ENCODE measurements around the gene ALDOC.
A peak's percentile ranks its signal among the peaks of the same experiment; 100 is the strongest.
"Not testable (repeated sequence)": the region's sequence is repeated elsewhere in the genome, so short reads cannot be mapped to it uniquely, and the experiment has no call there.

Gene ALDOC

DNA sequence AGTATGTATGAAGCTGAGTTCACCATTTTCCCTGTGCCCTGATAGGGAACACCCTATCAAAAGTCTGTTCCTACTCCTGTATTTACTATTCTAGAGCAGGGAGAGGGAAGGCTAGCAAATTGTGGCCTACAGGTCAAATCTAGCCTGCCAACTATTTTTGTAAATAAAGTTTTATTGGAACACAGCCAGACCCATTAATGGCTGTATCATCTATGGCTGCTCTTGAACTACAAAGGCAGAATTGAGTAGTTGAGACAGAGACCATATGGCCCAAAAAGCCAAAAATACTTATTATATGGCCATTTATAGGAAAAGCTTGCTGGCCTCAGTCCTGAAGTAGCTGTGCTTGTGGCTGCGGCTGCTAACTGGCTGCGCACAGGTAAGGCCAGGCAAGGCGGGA is 4.3 kb upstream of the ALDOC start:
- no peak for DNase-seq

DNA sequence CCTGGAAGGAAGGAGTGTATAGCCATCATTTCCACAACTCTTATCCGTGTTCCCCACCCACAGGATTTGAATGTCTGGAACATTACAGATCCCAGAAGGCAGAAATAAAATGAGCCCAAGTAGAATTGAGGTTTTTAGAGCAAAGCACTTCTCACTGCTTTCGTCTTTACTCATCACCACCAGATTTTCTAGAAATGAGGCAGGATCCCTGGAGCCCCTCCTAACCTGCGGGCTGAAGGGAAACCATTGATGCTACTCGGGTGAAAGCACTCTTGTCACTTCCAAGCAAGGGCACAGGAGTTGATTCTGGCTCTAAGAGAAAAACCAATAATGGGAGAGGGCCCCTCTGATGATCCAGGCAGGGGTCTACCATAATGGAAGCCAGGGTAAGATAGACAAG is 2.8 kb upstream of the ALDOC start:
- no peak for DNase-seq

DNA sequence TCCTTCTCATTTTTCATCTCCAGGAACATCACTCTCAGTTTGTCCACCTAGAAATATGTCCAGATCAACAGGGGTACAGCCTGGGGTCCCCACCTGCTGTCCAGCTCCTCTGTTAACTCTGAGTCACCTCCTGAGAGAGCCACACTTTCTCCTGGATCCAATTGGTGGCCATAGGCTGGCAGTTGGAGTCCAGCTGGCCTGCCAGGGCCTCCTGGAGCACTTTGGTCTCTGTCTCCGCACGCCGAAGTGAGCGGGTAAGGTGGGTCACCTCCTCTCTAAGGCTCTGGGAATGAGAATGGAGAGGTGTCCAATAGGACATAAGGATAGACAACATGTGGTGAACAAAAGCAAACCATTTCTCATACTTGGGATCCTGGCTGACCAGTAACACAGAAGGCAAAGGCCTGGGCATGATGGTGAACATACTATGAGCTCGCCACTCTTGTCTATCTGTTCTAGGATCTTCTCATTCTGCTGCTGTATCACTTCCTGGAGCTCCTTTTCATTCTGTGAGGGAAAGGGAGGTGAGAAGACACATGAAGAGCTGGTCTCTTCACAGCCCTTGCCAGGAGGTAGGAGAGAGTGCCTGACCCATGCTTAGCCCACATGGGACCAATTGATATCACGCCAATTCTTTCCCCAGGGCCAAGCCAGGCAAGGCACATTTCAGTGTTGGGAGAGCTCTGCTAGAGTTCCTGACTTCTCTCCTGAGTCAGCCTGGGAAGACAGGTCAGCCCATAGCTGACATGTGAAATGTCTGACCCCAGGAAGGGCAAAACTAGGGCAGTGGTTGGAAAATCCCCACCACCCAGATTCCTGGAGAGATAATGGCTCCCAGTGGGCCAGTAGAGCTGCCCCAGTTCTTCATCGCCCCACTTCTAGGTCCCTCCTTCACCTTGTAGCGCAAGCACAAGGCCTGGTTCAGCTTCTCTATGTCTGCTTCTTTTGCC is 1.8 kb upstream of the ALDOC start:
- no peak for DNase-seq

DNA sequence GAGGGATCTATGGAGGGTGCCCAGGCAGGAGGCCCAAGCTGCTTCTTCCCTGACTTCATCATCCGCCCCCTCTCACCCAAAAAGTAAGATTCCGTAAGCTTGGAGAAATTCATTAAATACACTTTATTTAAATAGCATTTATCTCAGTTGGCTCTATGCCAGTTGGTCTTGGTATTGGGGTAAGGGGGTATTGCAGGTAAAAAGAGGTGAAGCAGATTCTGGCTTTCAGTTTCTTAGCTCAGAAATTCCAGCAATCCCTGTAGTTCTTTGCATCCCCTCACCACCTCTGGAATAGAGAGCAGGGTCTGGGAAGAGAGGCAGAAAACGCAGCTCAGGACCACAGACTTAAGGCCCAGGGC is 750 bp upstream of the ALDOC start:
- no peak for DNase-seq

DNA sequence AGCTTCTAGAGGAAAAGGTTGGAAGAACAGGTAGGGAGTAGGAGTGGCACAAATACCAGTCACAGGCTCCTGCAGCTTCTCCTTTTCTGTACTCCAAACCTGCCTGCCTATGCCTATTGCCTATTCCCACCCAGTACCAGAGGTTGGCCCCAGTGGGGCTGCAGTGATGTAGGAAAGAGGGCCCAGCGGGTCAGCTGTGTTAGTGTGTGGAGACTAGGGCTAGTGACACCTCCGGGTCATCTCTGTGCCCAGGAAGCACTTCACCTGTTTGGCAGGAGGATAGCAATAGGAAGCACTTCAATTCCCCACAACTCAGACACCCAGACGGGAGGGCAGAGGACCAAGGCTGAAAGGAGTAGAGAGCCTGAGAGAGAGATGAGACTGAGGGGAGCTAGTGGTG is 679 bp downstream of the ALDOC start:
- DNase-seq: not testable (repeated sequence)

DNA sequence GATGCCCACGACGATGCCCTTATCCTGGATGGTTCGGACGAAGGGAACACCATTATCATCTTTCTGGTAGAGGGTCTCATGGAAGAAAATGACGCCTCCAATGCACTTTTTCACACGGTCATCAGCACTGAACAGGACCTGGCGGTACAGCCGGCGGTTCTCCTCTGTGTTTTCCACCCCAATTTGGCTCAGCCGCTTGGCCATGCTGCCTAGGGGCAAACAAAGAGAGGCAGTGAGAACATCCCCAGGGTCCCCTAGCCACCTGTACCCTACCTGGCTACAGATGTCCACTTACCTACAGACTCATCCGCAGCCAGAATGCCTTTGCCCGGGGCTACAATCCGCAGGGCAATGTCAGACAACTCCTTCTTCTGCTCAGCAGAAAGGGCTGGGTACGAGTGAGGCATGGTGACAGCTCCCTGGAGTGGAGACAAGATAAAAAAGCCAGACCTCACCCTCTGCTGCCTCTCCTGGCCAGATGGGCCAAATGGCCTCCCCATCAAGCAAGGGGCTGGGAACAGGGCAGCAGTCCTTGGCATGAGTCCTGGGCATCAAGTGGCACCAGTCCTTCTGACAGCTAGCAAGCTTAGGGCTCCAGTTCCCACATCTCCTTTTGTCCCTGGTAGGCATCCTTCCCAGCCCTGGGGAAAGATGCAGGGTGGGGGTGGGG is 1.4 kb downstream of the ALDOC start:
- no peak for DNase-seq

DNA sequence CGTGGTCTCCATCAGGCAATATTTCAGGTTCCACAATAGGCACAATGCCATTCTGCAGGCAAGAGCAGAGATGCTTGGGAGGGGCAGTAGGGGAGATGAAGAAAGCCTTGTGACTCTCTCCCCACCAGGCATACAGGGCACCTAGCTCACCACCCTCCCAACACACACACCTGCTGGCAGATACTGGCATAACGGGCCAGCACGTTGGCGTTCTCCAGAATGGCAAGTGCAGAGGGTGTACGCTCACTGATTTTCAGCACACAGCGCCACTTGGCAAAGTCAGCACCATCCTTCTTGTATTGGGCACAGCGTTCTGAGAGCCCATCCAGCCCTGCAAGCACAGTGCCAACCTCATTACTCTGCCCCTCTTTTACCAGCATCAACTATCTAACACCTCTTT is 2.2 kb downstream of the ALDOC start:
- DNase-seq: no peak

DNA sequence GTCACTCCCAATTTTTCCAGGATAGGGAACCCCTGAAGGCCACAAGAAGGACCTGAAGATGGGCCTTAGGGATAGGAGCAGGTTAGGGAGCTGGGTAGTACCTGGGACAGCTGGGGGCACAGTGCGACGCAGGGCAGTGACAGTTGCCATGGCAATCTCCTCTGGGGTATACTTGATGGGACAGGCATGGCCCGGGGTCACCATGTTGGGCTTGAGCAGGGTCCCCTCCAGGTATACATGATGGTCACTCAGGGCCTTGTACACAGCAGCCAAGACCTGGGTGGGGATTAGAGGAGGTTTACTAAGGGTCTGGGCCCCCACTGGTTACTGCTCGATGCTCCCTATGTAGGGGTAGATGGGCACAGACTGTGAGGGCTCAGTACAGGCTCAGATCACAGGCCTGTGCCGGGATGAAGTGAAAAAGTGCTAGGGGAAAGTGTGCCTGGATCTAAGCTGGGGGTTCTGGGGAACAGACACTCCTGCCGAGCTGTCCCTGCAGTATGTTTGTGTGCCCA is 2.7 kb downstream of the ALDOC start:
- no peak for DNase-seq

DNA sequence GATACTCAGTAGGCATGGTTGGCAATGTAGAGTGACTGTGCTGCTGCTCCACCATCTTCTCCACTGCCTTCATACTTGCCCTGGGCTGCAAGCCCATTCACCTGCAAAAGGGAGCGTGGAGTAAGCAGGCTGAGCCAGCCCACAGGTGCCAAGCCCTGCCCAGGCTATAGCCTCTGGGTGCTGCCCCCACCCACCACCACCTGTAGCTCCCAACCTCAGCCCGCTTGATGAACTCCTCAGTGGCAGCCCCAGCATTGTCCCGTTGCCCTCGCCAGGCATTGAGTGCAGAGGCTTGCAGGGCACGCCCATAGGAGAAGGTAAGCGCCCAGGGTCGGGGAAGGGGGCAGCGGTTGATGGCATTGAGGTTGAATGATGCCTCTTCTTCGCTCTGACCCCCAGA is 3.2 kb downstream of the ALDOC start:
- no peak for DNase-seq

DNA sequence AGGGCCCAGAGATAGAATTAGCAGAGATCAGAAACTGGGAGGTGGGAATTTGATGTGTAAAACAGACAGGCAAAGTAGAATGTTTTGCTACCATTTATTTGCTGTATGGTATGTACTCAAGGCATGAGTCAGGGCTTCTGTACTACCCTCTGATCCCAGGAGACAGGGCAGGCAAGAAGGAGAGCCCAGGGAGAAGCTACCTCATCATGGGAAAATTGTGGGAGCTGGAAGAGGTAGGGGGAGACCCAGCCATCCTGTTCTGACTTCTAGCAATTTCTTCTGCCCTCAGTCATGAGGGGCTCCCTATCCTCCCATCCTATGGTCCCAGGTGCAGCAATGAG is 3.7 kb downstream of the ALDOC start:
- DNase-seq: no peak

DNA sequence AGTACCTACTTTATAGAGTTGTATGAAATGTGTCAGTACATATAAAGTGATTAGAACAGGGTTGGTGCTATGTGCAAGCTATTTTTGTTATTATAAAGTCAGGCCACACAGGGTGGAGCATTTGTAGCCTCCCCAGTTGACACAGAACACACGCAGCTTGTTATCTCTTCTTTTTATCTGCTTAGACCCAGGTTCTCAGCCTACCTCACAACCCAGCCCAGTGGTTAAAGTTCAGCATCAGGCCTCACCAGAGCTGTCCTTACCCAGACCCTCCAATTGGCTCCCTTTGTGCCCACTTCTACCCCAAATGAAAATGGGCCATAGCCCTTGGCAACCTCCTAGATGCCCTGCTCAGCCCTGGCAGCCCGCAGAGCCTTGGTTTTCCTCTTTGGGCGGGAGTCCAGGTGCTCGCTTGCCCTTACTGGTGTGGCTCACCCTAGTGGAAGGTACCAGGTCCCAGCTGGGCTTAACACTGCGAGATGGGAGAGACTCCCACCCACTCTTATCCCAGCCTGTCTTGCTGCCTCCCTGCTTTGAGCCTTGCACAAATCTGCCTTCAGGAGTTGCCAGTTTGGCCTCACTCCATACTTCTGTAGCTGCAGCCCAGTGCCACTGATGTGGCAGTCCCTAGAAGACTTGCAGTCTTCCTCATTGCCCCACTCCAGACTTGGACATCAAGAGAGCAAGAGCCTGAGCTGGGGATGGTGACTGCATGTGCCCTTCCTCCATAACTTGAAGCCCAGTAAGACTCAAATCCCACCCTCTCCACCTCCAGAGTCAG is 4.2 kb downstream of the ALDOC start:
- no peak for DNase-seq

DNA sequence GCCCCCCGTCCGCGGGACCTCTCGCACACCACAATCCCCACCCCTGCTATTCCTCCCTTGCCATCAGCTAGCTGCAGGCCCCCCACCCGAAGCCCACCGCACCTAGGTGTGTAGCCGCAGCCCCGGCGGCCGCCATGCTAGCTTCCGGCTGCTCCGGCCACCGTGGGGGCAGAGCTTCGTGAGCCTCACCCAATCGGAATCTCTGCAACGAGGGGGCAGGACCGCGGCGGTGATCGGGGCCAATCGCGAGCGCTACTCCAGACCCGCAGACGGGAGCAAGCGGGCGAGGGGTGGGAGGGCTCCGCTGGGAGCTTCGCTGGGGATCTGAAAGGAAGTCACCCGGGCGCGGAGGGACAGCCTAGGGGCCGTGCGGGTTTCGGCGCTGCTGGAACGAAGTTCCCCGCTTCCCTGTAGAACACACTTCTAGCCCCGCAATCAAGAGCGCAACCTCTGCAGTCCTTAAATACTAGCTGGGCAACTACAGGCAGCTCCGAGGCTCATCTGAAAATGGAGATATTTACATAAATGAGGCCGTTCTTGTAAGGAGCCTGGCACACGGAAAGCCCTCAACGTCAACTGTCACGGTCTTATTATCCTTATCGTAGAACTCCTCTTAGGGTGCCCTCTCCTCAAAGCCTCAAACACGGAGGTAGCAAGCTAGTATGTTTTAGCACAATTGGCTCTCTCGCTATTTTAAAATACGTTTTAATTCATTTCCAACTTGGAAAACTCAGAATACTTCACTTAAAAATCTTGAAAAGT is 5.2 kb downstream of the ALDOC start, which contains the start of gene PIGS:
TSS of gene PIGS (minus strand) at position 164 of the 762 bp plus-strand sequence. CDS start at position 136, 28 bp downstream.
- peak; percentile 88 for DNase-seq

DNA sequence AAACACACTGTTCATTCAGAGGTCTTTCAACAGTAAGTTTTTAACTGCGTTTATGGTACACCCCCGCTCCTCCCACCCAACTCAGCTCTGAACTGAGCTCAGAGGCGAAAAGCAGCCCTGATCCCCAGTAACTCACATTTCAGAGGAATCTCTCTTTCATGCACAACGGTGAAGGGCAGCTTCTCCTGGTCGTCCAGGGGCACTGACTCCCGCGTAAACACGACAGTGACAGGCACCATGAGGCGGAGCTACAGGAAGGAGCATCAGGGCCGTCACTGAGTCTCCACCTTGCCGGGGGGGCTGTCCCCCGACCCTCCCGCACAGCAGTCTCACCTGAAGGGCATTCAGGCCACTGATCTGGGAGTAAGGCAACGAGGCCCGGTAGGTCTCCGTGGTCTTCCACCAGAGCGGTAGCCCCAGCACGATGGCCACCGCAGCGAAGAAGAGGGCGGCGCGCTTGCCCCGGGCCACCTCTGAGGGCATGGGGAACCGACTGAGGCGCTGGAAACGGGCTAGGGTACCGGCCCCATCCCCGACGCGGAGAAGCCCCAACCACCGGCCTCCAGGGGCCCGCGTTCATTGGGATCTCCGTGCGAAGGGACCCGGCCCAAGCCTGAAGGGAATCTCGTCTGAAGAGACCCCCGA is 5.9 kb downstream of the ALDOC start:
- peak; percentile 43 for DNase-seq

DNA sequence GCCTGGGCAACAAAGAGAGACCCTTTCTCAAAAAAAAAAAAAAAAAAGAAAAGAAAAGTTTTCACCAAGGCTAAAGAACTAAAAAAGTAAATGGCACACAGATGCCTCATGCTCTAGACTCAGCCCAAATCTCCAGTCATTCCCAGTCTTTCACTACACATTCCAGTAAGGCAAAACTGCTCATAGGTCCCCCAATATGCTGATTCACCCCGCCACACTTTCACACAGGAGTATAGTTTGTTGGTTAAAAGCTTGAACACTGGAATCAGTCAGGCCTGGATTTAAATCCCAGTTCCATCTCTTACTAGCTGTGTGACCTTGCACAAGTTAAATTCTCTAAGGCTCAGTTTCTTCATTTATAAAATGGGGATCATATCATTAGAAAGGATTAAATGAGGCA is 7.2 kb downstream of the ALDOC start:
- no peak for DNase-seq

DNA sequence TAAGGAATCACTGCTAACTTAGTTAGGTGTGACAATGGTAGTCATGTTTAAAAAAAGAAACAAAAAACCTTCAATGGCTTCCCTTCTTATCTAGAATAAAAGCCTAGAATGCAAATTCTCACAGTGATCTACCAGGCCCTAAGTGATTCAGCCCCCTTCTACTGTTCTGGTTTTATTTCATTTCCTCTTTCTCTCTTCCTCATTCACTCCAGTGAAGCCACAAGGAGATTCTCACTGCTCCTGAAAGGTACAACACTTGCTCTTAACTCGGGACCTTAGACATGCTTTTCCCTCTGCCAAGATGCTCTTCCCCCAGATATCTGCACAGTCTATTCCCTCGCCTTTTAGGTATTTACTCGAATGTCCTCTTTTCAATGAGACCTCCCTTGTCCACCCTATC is 9.1 kb downstream of the ALDOC start:
- DNase-seq: no peak

DNA sequence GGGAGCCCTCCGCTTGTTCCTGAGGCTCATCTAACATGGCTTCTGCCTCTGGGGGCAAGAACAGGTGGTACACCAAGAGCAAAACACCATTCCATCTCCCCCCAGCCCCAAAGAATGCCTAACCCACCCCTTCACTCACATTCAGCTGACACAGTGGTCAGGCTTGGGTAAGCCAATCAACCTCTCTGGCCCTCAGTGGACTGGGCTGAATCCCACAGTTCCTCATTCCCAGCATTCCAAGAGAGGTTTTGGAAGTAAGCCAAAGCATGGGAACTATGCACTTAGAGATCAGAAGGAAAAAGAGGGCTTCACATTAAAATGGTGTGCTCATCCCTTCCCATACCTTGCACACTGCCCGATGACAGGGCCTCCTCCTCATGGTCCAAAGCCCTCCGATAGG is 13.2 kb downstream of the ALDOC start:
- DNase-seq: no peak

DNA sequence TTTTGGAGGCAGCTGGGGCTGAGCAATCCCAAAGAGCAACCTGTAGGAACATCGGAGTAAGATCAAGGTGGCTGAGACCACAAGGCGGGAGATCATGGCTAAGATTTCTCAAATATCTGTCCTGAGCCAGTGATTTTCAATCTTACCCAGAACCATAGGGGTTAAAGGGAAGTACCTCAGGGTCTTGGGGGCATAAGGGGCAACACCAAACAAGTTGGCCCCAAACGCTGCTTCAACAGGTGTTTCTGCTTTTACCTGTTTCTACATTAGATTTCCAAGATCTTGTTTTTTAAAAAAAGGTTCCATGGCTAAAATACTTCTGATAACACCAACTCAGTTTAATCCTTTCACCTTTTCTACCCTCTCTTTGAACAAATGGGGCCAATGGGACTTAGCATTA is 21.7 kb downstream of the ALDOC start:
- no peak for DNase-seq

DNA sequence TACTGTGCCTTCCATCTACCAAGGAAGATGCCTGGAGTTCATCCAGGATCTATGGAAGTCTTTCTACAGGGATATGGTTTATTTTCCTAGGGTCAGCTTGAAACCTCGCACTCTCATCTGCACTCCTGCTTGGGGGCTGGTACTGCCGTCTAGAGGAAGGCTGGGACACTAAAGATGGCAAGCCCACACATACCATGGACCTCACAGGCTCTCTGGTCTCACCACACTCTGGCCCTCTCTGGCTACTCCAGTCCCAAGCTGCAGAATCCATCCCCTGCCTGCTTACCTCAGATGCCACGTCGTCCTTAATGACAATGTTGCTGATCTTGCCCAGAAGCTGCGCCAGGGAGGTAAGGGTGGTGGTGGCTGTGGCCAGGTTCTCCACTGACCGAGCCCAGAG is 22.1 kb downstream of the ALDOC start:
- no peak for DNase-seq

DNA sequence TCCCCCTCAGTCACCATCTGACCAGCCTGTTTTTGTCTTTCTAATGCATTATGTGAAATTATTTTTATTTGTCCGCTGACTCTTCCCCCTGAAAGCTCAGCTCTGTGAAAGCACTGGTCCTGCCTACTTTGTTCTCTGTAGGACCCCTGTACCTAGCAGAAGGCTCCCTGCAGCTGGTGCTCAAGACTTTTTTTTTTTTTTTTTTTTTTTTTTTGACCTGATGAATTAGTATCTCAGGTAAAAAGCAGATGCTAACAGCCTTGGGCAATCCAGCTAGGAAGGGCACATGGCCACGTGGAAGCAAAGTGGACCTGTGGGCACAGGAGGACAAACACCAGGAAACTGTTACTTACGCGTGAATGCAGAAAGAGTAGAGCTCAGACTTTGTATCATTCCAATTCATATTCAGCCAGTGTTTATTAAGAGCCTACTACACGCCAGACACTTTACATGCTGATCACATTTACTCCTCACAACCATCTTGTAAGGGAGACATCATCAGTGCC is 23.6 kb downstream of the ALDOC start:
- no peak for DNase-seq

DNA sequence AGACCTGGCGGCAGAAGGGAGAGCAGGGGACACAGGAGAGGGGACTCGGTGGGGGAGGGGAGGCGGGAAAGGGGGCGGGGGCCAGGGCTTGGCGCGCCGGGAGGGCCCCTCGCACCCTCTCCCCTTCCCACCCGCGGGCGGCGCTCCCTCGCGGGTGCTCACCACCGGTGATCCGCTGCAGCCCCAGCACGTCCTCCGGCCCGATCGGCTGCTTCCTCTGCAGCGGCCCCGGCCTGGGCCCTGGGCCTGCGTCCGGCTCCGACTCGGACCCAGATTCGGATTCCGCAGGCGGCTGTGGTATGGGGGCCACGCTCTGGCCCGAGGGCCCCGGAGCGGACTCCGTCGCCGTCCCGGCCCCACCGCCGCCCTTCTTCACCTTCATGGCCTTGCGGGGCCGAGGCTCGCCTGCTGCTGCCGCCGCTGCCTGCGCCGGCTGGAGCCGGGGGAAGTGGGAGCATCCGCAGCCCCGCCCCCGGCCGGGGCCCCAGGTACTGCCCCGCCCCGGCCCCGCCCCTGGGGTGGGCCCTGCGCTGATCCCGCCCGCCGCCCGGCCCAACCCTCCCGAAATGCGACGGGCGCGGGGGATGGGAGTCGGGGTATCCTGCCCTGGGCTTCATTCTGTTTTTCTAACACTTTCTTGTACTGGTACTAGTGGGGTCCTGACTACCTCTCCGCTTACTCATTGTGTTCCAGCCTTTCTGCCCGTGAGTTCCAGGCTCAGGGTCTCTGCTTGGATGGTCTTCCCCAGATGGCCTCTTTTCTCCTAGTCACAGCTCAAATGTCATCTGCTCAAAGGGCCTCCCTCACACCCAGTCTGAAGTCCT is 24.3 kb downstream of the ALDOC start, which contains the start of gene UNC119:
TSS of gene UNC119 (minus strand) at position 449 of the 824 bp plus-strand sequence. CDS start at position 382, 67 bp downstream.
- DNase-seq: peak; percentile 80

Data from activated CD8-positive, alpha-beta memory T cell treated with anti-CD3 and anti-CD28 coated beads, Interleukin-2, amount 50 U/mL, for 4 hours (primary cell).